CD14-positive monocyte (primary cell): Measurements from ENCODE around the gene ZGRF1. TPM values are rescaled to one million over a fixed set of nuclear protein-coding genes. Genes with fewer than 3 reads are reported as not detected.

Experiments
- DNase-seq, 3 donors: peaks; one replicate each; pipeline ENCODE4 v3.0.0-alpha.2; 2011 to 2022
- H2AFZ ChIP-seq: 2 replicates; pipeline ENCODE4 v1.6.0; 2012; ENCODE audit warnings: mild to moderate bottlenecking, low read depth, low read length, inconsistent platforms; ENCODE audit not compliant: insufficient read depth, poor library complexity, severe bottlenecking
- H3K27ac ChIP-seq, 2 donors: 1 replicate in 1 of 2; 2 replicates in 1 of 2; pipeline ENCODE4 v1.5.1; 2012 to 2013; ENCODE audit warnings: low read length in 2 of 2, control low read depth in 1 of 2, inconsistent platforms in 1 of 2, low read depth in 1 of 2, mild to moderate bottlenecking in 1 of 2
- H3K27me3 ChIP-seq, 2 donors: one replicate each; pipeline versions ENCODE4 v1.6.0 to v1.6.1; 2011 to 2013; ENCODE audit warnings: low read length in 2 of 2; ENCODE audit not compliant: control insufficient read depth in 2 of 2, insufficient read depth in 2 of 2
- H3K36me3 ChIP-seq, 2 donors: replicated peaks in 1 of 2; 1 replicate in 1 of 2; 2 replicates in 1 of 2; pipeline versions ENCODE4 v1.5.1 to v1.6.1; 2012 to 2013; ENCODE audit warnings: low read length in 2 of 2, control low read depth in 1 of 2, inconsistent platforms in 1 of 2, mild to moderate bottlenecking in 1 of 2; ENCODE audit not compliant: insufficient read depth in 2 of 2, control insufficient read depth in 1 of 2
- H3K4me1 ChIP-seq, 2 donors: 1 replicate in 1 of 2; 2 replicates in 1 of 2; pipeline versions ENCODE4 v1.5.1 to v1.6.1; 2012 to 2013; ENCODE audit warnings: low read length in 2 of 2, control low read depth in 1 of 2, inconsistent platforms in 1 of 2, mild to moderate bottlenecking in 1 of 2, moderate library complexity in 1 of 2; ENCODE audit not compliant: insufficient read depth in 2 of 2, control insufficient read depth in 1 of 2
- H3K4me2 ChIP-seq: replicated peaks from 2 replicates; pipeline ENCODE3; 2012; ENCODE audit warnings: low read length, moderate library complexity, mild to moderate bottlenecking; ENCODE audit not compliant: poor library complexity, severe bottlenecking; ENCODE audit errors: extremely low read depth
- H3K4me3 ChIP-seq, 3 experiments: fragments of 200-600 bp in 1 of 3; sonication (generic) in 1 of 3; replicated peaks in 1 of 3; 1 replicate in 2 of 3; 2 replicates in 1 of 3; pipeline ENCODE4 v1.5.1; 2011 to 2013; ENCODE audit warnings: low read length in 3 of 3, mild to moderate bottlenecking in 3 of 3, control low read depth in 2 of 3, low read depth in 2 of 3, inconsistent platforms in 1 of 3, moderate library complexity in 1 of 3
- H3K79me2 ChIP-seq: 2 replicates; pipeline ENCODE4 v1.6.0; 2012; ENCODE audit warnings: mild to moderate bottlenecking, control low read depth, inconsistent platforms, low read length, moderate library complexity; ENCODE audit not compliant: insufficient read depth
- H3K9ac ChIP-seq: 2 replicates; pipeline ENCODE4 v1.6.0; 2017; ENCODE audit warnings: low read length, mild to moderate bottlenecking; ENCODE audit not compliant: insufficient read depth, poor library complexity, severe bottlenecking
- H3K9me3 ChIP-seq, 2 donors: replicated peaks in 1 of 2; 1 replicate in 1 of 2; 2 replicates in 1 of 2; pipeline versions ENCODE4 v1.5.1 to v1.6.1; 2012 to 2013; ENCODE audit warnings: low read length in 2 of 2, control low read depth in 1 of 2; ENCODE audit not compliant: control insufficient read depth in 1 of 2, insufficient read depth in 1 of 2
- H4K20me1 ChIP-seq: 2 replicates; pipeline ENCODE4 v1.6.0; 2012; ENCODE audit warnings: mild to moderate bottlenecking, low read length, control low read depth, moderate library complexity; ENCODE audit not compliant: insufficient read depth
- H3K27ac Mint-ChIP-seq, 7 donors: one replicate each; pipeline ENCODE4 v1.8.0; 2020; ENCODE audit warnings: mild to moderate bottlenecking in 7 of 7, mixed read lengths in 7 of 7, moderate library complexity in 6 of 7, inconsistent platforms in 2 of 7
- H3K27me3 Mint-ChIP-seq, 3 donors: one replicate each; pipeline ENCODE4 v1.8.0; 2021 to 2022; ENCODE audit warnings: low read depth in 3 of 3, mild to moderate bottlenecking in 3 of 3, mixed read lengths in 3 of 3, moderate library complexity in 3 of 3, inconsistent platforms in 1 of 3
- H3K36me3 Mint-ChIP-seq, 2 donors: one replicate each; pipeline ENCODE4 v1.8.0; 2020; ENCODE audit warnings: mixed read lengths in 2 of 2, inconsistent platforms in 1 of 2, mild to moderate bottlenecking in 1 of 2
- H3K4me1 Mint-ChIP-seq: one replicate; pipeline ENCODE4 v1.8.0; 2020; ENCODE audit warnings: mild to moderate bottlenecking, mixed read lengths
- H3K4me3 Mint-ChIP-seq, 2 donors: one replicate each; pipeline ENCODE4 v1.8.0; 2020; ENCODE audit warnings: mild to moderate bottlenecking in 2 of 2, mixed read lengths in 2 of 2, moderate library complexity in 1 of 2
- H3K9me3 Mint-ChIP-seq, 7 donors: one replicate each; pipeline ENCODE4 v1.8.0; 2020 to 2022; ENCODE audit warnings: mixed read lengths in 7 of 7, mild to moderate bottlenecking in 6 of 7, moderate library complexity in 6 of 7, inconsistent platforms in 2 of 7
- CTCF ChIP-seq: fragments of 200-600 bp; IDR thresholded peaks from one replicate; pipeline ENCODE4 v1.8.0; 2022; ENCODE audit warnings: antibody characterized with exemption, mild to moderate bottlenecking
- WGBS: methylation state at CpG from one replicate; pipeline ENCODE4 v1.1.5; 2013; ENCODE audit warnings: missing lambda C conversion rate; ENCODE audit not compliant: insufficient coverage; 5-methylcytosine and 5-hydroxymethylcytosine counted together
- intact Hi-C, 2 donors: fragments of 100-400 bp; cut with micrococcal nuclease; formaldehyde crosslinking; loops; one replicate each; pipeline versions ENCODE4 v1.15.0 to v1.15.1; 2023
- polyA plus RNA-seq, 3 donors: library from polyadenylated mRNA; depleted of rRNA in 1 of 3; unstranded in 2 of 3; stranded (reverse) in 1 of 3; fragments of 300-500 nt in 2 of 3; fragments of >200 nt in 1 of 3; fragmentation: Illumina TruSeq in 2 of 3; gene quantifications; 1 replicate in 2 of 3; 2 replicates in 1 of 3; pipeline ENCODE4 v1.2.3, GENCODE V29; 2012 to 2021

ZGRF1 gene
- polyA plus RNA-seq, 3 donors = 0.81 to 2.9 (median 0.81) TPM

- Mint-ChIP-seq H3K9me3 (peaks cover 0 to 8% (median 0%) of the 10 kb centered on the region in 7 donors), H3K27ac (no peak overlapping the region), H3K4me3 (no peak overlapping the region), H3K36me3 (peaks cover 0 to 22% of the 10 kb centered on the region in 2 donors), H3K4me1 (peaks cover 11% of the 10 kb centered on the region), H3K27me3 (no peaks in the 10 kb centered on the region)
- Histone ChIP-seq H3K79me2 (no peaks in the 10 kb centered on the region), H3K4me2 (no peak overlapping the region), H3K27ac (no peak overlapping the region), H4K20me1 (no peaks in the 10 kb centered on the region), H3K9me3 (peaks cover 0 to 4% of the 10 kb centered on the region in 2 donors), H3K4me3 (no peak overlapping the region), H3K27me3 (no peaks in the 10 kb centered on the region), H2AFZ (no peak overlapping the region), H3K9ac (no peak overlapping the region), H3K4me1 (peaks cover 3 to 10% of the 10 kb centered on the region in 2 donors), H3K36me3 (no peaks in the 10 kb centered on the region)
- no peak for TF ChIP-seq CTCF
- 100% methylated on average over 3 of the region's 25 CpGs for WGBS
- intact Hi-C loops = no loop called here
- DNase-seq = no peak
These were observed 71.9 kb downstream of the ZGRF1 start for GRCh38 chr4:112564706-112565270.

GRCh38 chr4:112563431-112564200, 73.1 kb downstream of the ZGRF1 start:
- WGBS = no CpG with 5 or more reads among the region's 4 CpGs

More at GRCh38 chr4:112563431-112564200, 73.1 kb downstream of the ZGRF1 start:
- Histone ChIP-seq H4K20me1 (no peaks in the 10 kb centered on the region), H3K27me3 (no peaks in the 10 kb centered on the region), H3K27ac (no peak overlapping the region), H3K4me3 (no peak overlapping the region), H2AFZ (no peak overlapping the region), H3K4me1 (peaks cover 6 to 13% of the 10 kb centered on the region in 2 donors), H3K9ac (no peak overlapping the region), H3K9me3 (peaks cover 0 to 4% of the 10 kb centered on the region in 2 donors), H3K4me2 (no peak overlapping the region), H3K36me3 (no peaks in the 10 kb centered on the region), H3K79me2 (no peaks in the 10 kb centered on the region)
- H3K27ac Mint-ChIP-seq = peak overlapping the region in 1 of 7 donors; percentile 31
- H3K4me1 Mint-ChIP-seq = peaks cover 14% of the 10 kb centered on the region
- intact Hi-C loops = no loop called here
- no peak overlapping the region for H3K4me3 Mint-ChIP-seq
- H3K36me3 Mint-ChIP-seq = peaks cover 0 to 22% of the 10 kb centered on the region in 2 donors
- no peaks in the 10 kb centered on the region for H3K27me3 Mint-ChIP-seq
- no peak for TF ChIP-seq CTCF
- no peak for DNase-seq
- H3K9me3 Mint-ChIP-seq = peaks cover 0 to 8% (median 0%) of the 10 kb centered on the region in 7 donors
